Subcutaneous abdominal adipose tissue (tissue), 5 donors: ENCODE measurements around the gene KRT35.

ENCODE experiments used
- H3K27ac ChIP-seq: one replicate; pipeline ENCODE4 v1.7.0; 2013; ENCODE audit warnings: low read depth, mild to moderate bottlenecking, inconsistent platforms, low read length, moderate library complexity
- H3K27me3 ChIP-seq, 5 donors: one replicate each; pipeline ENCODE4 v1.7.0; 2013; ENCODE audit warnings: low read length in 5 of 5, inconsistent platforms in 1 of 5; ENCODE audit not compliant: control insufficient read depth in 5 of 5, insufficient read depth in 4 of 5
- H3K36me3 ChIP-seq, 5 donors: one replicate each; pipeline ENCODE4 v1.7.0; 2013; ENCODE audit warnings: low read length in 5 of 5; ENCODE audit not compliant: control insufficient read depth in 5 of 5, insufficient read depth in 5 of 5
- H3K4me1 ChIP-seq, 5 donors: one replicate each; pipeline ENCODE4 v1.7.0; 2013; ENCODE audit warnings: low read length in 5 of 5, mild to moderate bottlenecking in 3 of 5, moderate library complexity in 1 of 5; ENCODE audit not compliant: control insufficient read depth in 5 of 5, insufficient read depth in 5 of 5
- H3K4me3 ChIP-seq, 5 donors: one replicate each; pipeline ENCODE4 v1.7.0; 2013; ENCODE audit warnings: low read length in 5 of 5, low read depth in 1 of 5
- H3K9ac ChIP-seq, 5 donors: one replicate each; pipeline ENCODE4 v1.7.0; 2013; ENCODE audit warnings: low read length in 5 of 5, mild to moderate bottlenecking in 4 of 5, moderate library complexity in 3 of 5
- H3K9me3 ChIP-seq, 5 donors: one replicate each; pipeline ENCODE4 v1.7.0; 2013; ENCODE audit warnings: low read length in 5 of 5; ENCODE audit not compliant: control insufficient read depth in 5 of 5
- donor health status: healthy.
- donor health status: healthy.
- donor health status: healthy.
- donor health status: healthy.
- donor health status: healthy.

Gene KRT35

GRCh38 chr17:41500131-41500911 is 19.4 kb upstream of the KRT35 start:
- no peak overlapping the region for H3K27ac ChIP-seq
- no peaks in the 10 kb centered on the region for H3K36me3 ChIP-seq
- peaks cover 0 to 12% (median 4%) of the 10 kb centered on the region in 5 donors for H3K4me1 ChIP-seq
- no peak overlapping the region for H3K4me3 ChIP-seq
- H3K27me3 ChIP-seq: peaks cover 0 to 15% (median 10%) of the 10 kb centered on the region in 5 donors
- no peak overlapping the region for H3K9ac ChIP-seq
- no peaks in the 10 kb centered on the region for H3K9me3 ChIP-seq

- Histone ChIP-seq H3K27me3 (peaks cover 0 to 15% (median 10%) of the 10 kb centered on the region in 5 donors), H3K4me3 (no peak overlapping the region), H3K9ac (no peak overlapping the region), H3K36me3 (no peaks in the 10 kb centered on the region), H3K9me3 (no peaks in the 10 kb centered on the region), H3K27ac (no peak overlapping the region), H3K4me1 (peaks cover 0 to 12% (median 4%) of the 10 kb centered on the region in 5 donors)
Measured at GRCh38 chr17:41499714-41500113, 18.8 kb upstream of the KRT35 start.

- Histone ChIP-seq H3K27me3 (peaks cover 0 to 15% (median 10%) of the 10 kb centered on the region in 5 donors), H3K4me3 (no peak overlapping the region), H3K9me3 (no peaks in the 10 kb centered on the region), H3K36me3 (no peaks in the 10 kb centered on the region), H3K4me1 (peaks cover 0 to 14% (median 4%) of the 10 kb centered on the region in 5 donors), H3K9ac (no peak overlapping the region), H3K27ac (no peak overlapping the region)
Measured at GRCh38 chr17:41498276-41498675, 17.3 kb upstream of the KRT35 start.

- no peaks in the 10 kb centered on the region for H3K36me3 ChIP-seq
- H3K9me3 ChIP-seq: no peaks in the 10 kb centered on the region
- H3K4me1 ChIP-seq: peaks cover 0 to 26% (median 15%) of the 10 kb centered on the region in 5 donors
- H3K4me3 ChIP-seq: peak overlapping the region in 1 of 5 donors; percentile 7
- peaks cover 0 to 15% (median 10%) of the 10 kb centered on the region in 5 donors for H3K27me3 ChIP-seq
- no peak overlapping the region for H3K27ac ChIP-seq
- no peak overlapping the region for H3K9ac ChIP-seq
Measured at GRCh38 chr17:41496803-41497484, 16.0 kb upstream of the KRT35 start.

- H3K27me3 ChIP-seq: peaks cover 0 to 12% (median 0%) of the 10 kb centered on the region in 5 donors
- no peak overlapping the region for H3K4me3 ChIP-seq
- peaks cover 0 to 30% (median 15%) of the 10 kb centered on the region in 5 donors for H3K4me1 ChIP-seq
- H3K9ac ChIP-seq: no peak overlapping the region
- H3K9me3 ChIP-seq: no peaks in the 10 kb centered on the region
- no peak overlapping the region for H3K27ac ChIP-seq
- H3K36me3 ChIP-seq: no peaks in the 10 kb centered on the region
Measured at GRCh38 chr17:41494524-41494923, 13.6 kb upstream of the KRT35 start.

GRCh38 chr17:41492771-41493170 is 11.8 kb upstream of the KRT35 start:
- H3K27ac ChIP-seq: no peak overlapping the region
- peaks cover 0 to 8% (median 0%) of the 10 kb centered on the region in 5 donors for H3K27me3 ChIP-seq
- H3K9me3 ChIP-seq: no peaks in the 10 kb centered on the region

GRCh38 chr17:41492351-41492750 is 11.4 kb upstream of the KRT35 start:
- Histone ChIP-seq H3K36me3 (no peaks in the 10 kb centered on the region), H3K4me1 (peaks cover 0 to 24% (median 15%) of the 10 kb centered on the region in 5 donors), H3K27ac (no peak overlapping the region), H3K4me3 (no peak overlapping the region), H3K9me3 (no peaks in the 10 kb centered on the region), H3K9ac (no peak overlapping the region), H3K27me3 (peaks cover 0 to 6% (median 1%) of the 10 kb centered on the region in 5 donors)

More at GRCh38 chr17:41492771-41493170, 11.8 kb upstream of the KRT35 start:
- Histone ChIP-seq H3K36me3 (no peaks in the 10 kb centered on the region), H3K9ac (no peak overlapping the region), H3K4me3 (no peak overlapping the region), H3K4me1 (peaks cover 0 to 24% (median 15%) of the 10 kb centered on the region in 5 donors)

- H3K9me3 ChIP-seq: no peaks in the 10 kb centered on the region
- H3K27me3 ChIP-seq: peaks cover 0 to 8% (median 5%) of the 10 kb centered on the region in 5 donors
- H3K9ac ChIP-seq: no peak overlapping the region
Measured at GRCh38 chr17:41491476-41491875, 10.5 kb upstream of the KRT35 start.

GRCh38 chr17:41490000-41490990 is 9.3 kb upstream of the KRT35 start:
- H3K27me3 ChIP-seq: peaks cover 0 to 9% (median 5%) of the 10 kb centered on the region in 5 donors
- no peaks in the 10 kb centered on the region for H3K36me3 ChIP-seq
- no peak overlapping the region for H3K27ac ChIP-seq
- no peak overlapping the region for H3K4me3 ChIP-seq
- H3K9me3 ChIP-seq: no peaks in the 10 kb centered on the region
- H3K9ac ChIP-seq: no peak overlapping the region
- peaks cover 0 to 19% (median 12%) of the 10 kb centered on the region in 5 donors for H3K4me1 ChIP-seq

More at GRCh38 chr17:41491476-41491875, 10.5 kb upstream of the KRT35 start:
- Histone ChIP-seq H3K27ac (no peak overlapping the region), H3K4me1 (peaks cover 0 to 19% (median 12%) of the 10 kb centered on the region in 5 donors), H3K36me3 (no peaks in the 10 kb centered on the region), H3K4me3 (no peak overlapping the region)
